ENCODE data around the gene KMT2C. TPM values are rescaled to one million over a fixed set of nuclear protein-coding genes. Genes with fewer than 3 reads are reported as not detected.

The KMT2C gene
- total RNA-seq, 2 experiments from 2014 or later, result 47.5 to 105 TPM

DNA sequence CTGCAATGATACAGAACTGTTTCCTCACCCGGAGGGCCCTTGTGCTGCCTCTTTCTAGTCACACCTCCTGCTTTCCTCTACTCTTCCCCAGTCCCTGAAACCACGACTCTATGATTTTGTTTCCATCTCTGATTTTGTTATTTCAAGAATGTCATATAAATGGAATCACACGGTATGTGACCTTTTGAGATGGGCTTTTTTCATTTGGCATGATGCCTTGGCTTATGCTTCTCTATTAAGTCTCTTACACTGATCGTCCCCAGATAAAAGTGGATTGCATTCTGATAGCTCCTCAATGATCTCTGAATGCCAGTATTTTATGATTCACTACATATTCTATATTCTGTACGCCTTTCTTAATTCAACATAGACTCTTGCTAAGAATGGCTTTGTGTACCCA is 332.1 kb downstream of the KMT2C start:
- DNase-seq (ENCODE audit: low spot score), result no peak
- ChIA-PET CTCF (ENCODE audit: unreplicated experiment) (no interaction called here), POLR2A (no interaction called here)
- Histone ChIP-seq H3K4me1 (ENCODE audit: insufficient read depth, low read length, poor library complexity, severe bottlenecking) (no peaks in the 10 kb centered on the region), H3K27ac (ENCODE audit: low read depth, low read length, poor library complexity, severe bottlenecking) (no peak overlapping the region), H3K79me2 (ENCODE audit: insufficient read depth, low read depth, low read length) (no peaks in the 10 kb centered on the region), H3K9me3 (ENCODE audit: low read length) (no peaks in the 10 kb centered on the region), H3K4me2 (ENCODE audit: low read length) (no peak overlapping the region), H4K20me1 (ENCODE audit: insufficient read depth, low read length) (no peaks in the 10 kb centered on the region; the same call in 1 of the 2 replicates), H3K4me3 (ENCODE audit: low read depth, low read length, poor library complexity, severe bottlenecking) (no peak overlapping the region), H3K36me3 (ENCODE audit: insufficient read depth, low read length) (no peaks in the 10 kb centered on the region), H2AFZ (ENCODE audit: low read length) (no peak overlapping the region), H3K9me2 (ENCODE audit: insufficient read depth, low read length) (no peaks in the 10 kb centered on the region)
- intact Hi-C loops (cut with micrococcal nuclease; ENCODE audit: unreplicated experiment), result no loop called here
- BruUV-seq (replicated peaks), result no TSS peak
- TF ChIP-seq, protein P1, sequence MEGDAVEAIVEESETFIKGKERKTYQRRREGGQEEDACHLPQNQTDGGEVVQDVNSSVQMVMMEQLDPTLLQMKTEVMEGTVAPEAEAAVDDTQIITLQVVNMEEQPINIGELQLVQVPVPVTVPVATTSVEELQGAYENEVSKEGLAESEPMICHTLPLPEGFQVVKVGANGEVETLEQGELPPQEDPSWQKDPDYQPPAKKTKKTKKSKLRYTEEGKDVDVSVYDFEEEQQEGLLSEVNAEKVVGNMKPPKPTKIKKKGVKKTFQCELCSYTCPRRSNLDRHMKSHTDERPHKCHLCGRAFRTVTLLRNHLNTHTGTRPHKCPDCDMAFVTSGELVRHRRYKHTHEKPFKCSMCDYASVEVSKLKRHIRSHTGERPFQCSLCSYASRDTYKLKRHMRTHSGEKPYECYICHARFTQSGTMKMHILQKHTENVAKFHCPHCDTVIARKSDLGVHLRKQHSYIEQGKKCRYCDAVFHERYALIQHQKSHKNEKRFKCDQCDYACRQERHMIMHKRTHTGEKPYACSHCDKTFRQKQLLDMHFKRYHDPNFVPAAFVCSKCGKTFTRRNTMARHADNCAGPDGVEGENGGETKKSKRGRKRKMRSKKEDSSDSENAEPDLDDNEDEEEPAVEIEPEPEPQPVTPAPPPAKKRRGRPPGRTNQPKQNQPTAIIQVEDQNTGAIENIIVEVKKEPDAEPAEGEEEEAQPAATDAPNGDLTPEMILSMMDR (conservative IDR thresholded peaks at IDR 0.05; ENCODE audit: low read length), result no peak
- TF ChIP-seq EZH2phosphoT487 (IDR thresholded peaks at IDR 0.05; ENCODE audit: borderline replicate concordance, low read depth, low read length), result no peak

DNA sequence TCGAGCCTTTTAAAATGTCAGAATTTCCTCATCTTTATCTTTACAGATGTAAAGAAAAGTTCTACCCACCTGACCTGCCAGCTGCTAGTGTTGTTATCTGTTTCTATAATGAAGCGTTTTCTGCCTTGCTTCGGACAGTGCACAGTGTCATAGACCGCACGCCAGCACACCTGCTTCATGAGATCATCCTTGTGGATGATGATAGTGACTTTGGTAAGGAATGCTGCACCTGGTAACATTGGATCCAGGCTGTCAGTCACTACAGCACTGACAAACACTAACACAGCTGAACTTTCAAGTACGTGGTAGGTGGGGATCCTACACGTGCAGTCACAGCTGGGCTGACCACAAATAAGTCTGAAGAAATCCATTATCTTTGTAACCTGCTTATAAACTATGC is 332.7 kb downstream of the KMT2C start:
- intact Hi-C loops (cut with micrococcal nuclease; ENCODE audit: unreplicated experiment), result no loop called here
- no peak for DNase-seq (ENCODE audit: low spot score)
- no peak overlapping the region for H2AFZ ChIP-seq (ENCODE audit: low read length)
- no peak overlapping the region for H3K4me3 ChIP-seq (ENCODE audit: low read depth, low read length, poor library complexity, severe bottlenecking)
- POLR2A ChIA-PET, result interaction anchor here (0.7 kb wide), 2 partner anchors 25 to 82 kb away, joined by 3 read pairs; no protein-coding TSS in a partner anchor
- H3K4me1 ChIP-seq (ENCODE audit: insufficient read depth, low read length, poor library complexity, severe bottlenecking), result no peaks in the 10 kb centered on the region
- H3K4me2 ChIP-seq (ENCODE audit: low read length), result no peak overlapping the region
- BruUV-seq (replicated peaks), result no TSS peak
- H4K20me1 ChIP-seq (ENCODE audit: insufficient read depth, low read length), result no peaks in the 10 kb centered on the region
- H3K36me3 ChIP-seq (ENCODE audit: insufficient read depth, low read length), result no peaks in the 10 kb centered on the region
- no peaks in the 10 kb centered on the region for H3K9me3 ChIP-seq (ENCODE audit: low read length)
- no peak overlapping the region for H3K27ac ChIP-seq (ENCODE audit: low read depth, low read length, poor library complexity, severe bottlenecking)
- H3K9me2 ChIP-seq (ENCODE audit: insufficient read depth, low read length), result no peaks in the 10 kb centered on the region
- no peaks in the 10 kb centered on the region for H3K79me2 ChIP-seq (ENCODE audit: insufficient read depth, low read depth, low read length)
- CTCF ChIA-PET (ENCODE audit: unreplicated experiment), result no interaction called here
- no peak for TF ChIP-seq EZH2phosphoT487 (IDR thresholded peaks at IDR 0.05; ENCODE audit: borderline replicate concordance, low read depth, low read length)
- TF ChIP-seq, protein P1 (conservative IDR thresholded peaks at IDR 0.05; ENCODE audit: low read length), result no peak

DNA sequence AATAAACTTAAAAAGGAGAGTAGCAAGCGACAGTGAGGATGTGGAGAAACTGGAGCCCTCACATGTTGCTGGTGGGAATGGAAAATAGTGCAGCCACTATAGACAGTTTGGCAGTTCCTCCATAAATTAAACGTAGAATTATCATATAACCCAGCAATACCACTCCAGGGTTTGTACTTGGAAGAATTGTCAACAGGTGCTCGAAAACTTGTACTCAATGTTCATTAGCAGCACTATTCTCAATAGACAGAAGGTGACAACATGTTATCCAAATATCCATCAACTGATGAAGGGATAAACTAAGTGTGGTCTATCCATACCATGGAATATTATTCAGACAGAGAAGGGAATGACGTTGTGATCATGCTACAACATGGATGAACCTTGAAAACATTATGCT is 338.5 kb downstream of the KMT2C start:
- no peak overlapping the region for H3K4me3 ChIP-seq (ENCODE audit: low read depth, low read length, poor library complexity, severe bottlenecking)
- H3K9me2 ChIP-seq (ENCODE audit: insufficient read depth, low read length), result no peaks in the 10 kb centered on the region
- TF ChIP-seq EZH2phosphoT487 (IDR thresholded peaks at IDR 0.05; ENCODE audit: borderline replicate concordance, low read depth, low read length), result no peak
- TF ChIP-seq, protein P1 (conservative IDR thresholded peaks at IDR 0.05; ENCODE audit: low read length), result no peak
- H3K79me2 ChIP-seq (ENCODE audit: insufficient read depth, low read depth, low read length), result no peaks in the 10 kb centered on the region
- DNase-seq (ENCODE audit: low spot score), result no peak
- ChIA-PET POLR2A (no interaction called here), CTCF (ENCODE audit: unreplicated experiment) (no interaction called here)
- no peak overlapping the region for H3K4me2 ChIP-seq (ENCODE audit: low read length)
- H3K27ac ChIP-seq (ENCODE audit: low read depth, low read length, poor library complexity, severe bottlenecking), result no peak overlapping the region
- no peaks in the 10 kb centered on the region for H4K20me1 ChIP-seq (ENCODE audit: insufficient read depth, low read length)
- H3K4me1 ChIP-seq (ENCODE audit: insufficient read depth, low read length, poor library complexity, severe bottlenecking), result no peaks in the 10 kb centered on the region
- no peaks in the 10 kb centered on the region for H3K36me3 ChIP-seq (ENCODE audit: insufficient read depth, low read length)
- no peaks in the 10 kb centered on the region for H3K9me3 ChIP-seq (ENCODE audit: low read length)
- no TSS peak for BruUV-seq (replicated peaks)
- intact Hi-C loops (cut with micrococcal nuclease; ENCODE audit: unreplicated experiment), result no loop called here
- no peak overlapping the region for H2AFZ ChIP-seq (ENCODE audit: low read length)

Measured in OCI-LY7 (cell line).